Measurements from ENCODE around the gene TLL2. TPM values are rescaled to one million over a fixed set of nuclear protein-coding genes. Genes with fewer than 3 reads are reported as not detected.
A peak's percentile ranks its signal among the peaks of the same experiment; 100 is the strongest.

The TLL2 gene
- total and polyA plus RNA-seq, 8 donors: 0.09 to 0.69 (median 0.29) TPM

GRCh38 chr10:96344178-96344577 lies 169.5 kb downstream of the TLL2 start:
- intact Hi-C loops (cut with DNase I): no loop called here
- no peak for ATAC-seq
- H3K4me1 ChIP-seq: no peaks in the 10 kb centered on the region

GRCh38 chr10:96342402-96342801 lies 171.3 kb downstream of the TLL2 start:
- Histone ChIP-seq H3K4me1 (no peaks in the 10 kb centered on the region), H3K27ac (no peak overlapping the region), H3K9me3 (peaks cover 2 to 13% of the 10 kb centered on the region in 2 donors), H3K4me3 (no peak overlapping the region), H3K27me3 (no peaks in the 10 kb centered on the region), H3K36me3 (no peaks in the 10 kb centered on the region)
- ATAC-seq (no peak), DNase-seq (no peak)
- no peak for TF ChIP-seq CTCF (IDR thresholded peaks at IDR 0.05)
- intact Hi-C loops (cut with DNase I): no loop called here

More at GRCh38 chr10:96344178-96344577, 169.5 kb downstream of the TLL2 start:
- no peak for DNase-seq
- Histone ChIP-seq H3K27me3 (no peaks in the 10 kb centered on the region), H3K27ac (no peak overlapping the region), H3K36me3 (no peaks in the 10 kb centered on the region), H3K9me3 (peaks cover 2 to 13% of the 10 kb centered on the region in 2 donors), H3K4me3 (no peak overlapping the region)
- no peak for TF ChIP-seq CTCF (IDR thresholded peaks at IDR 0.05)

GRCh38 chr10:96341219-96342182 lies 172.2 kb downstream of the TLL2 start:
- no peak for TF ChIP-seq CTCF (IDR thresholded peaks at IDR 0.05)
- no peak overlapping the region for H3K27ac ChIP-seq
- peaks cover 2 to 9% of the 10 kb centered on the region in 2 donors for H3K9me3 ChIP-seq
- ATAC-seq (no peak), DNase-seq (no peak)
- intact Hi-C loops (cut with DNase I): no loop called here
- H3K4me3 ChIP-seq: no peak overlapping the region
- no peaks in the 10 kb centered on the region for H3K27me3 ChIP-seq
- no peaks in the 10 kb centered on the region for H3K36me3 ChIP-seq
- H3K4me1 ChIP-seq: no peaks in the 10 kb centered on the region

- Histone ChIP-seq H3K36me3 (no peaks in the 10 kb centered on the region), H3K4me1 (no peaks in the 10 kb centered on the region), H3K9me3 (no peaks in the 10 kb centered on the region), H3K4me3 (no peak overlapping the region), H3K27ac (no peak overlapping the region), H3K27me3 (no peaks in the 10 kb centered on the region)
- peak in 3 of 4 donors; percentile 29 to 72 (median 52) for DNase-seq
- ATAC-seq: peak; percentile 86
- intact Hi-C loops (cut with DNase I): no loop called here
- peak; percentile 54 to 55 for TF ChIP-seq CTCF (IDR thresholded peaks at IDR 0.05)
These were observed 173.5 kb downstream of the TLL2 start for GRCh38 chr10:96339956-96340904.

All from left lung (tissue), 10 donors.